Activated naive CD4-positive, alpha-beta T cell treated with anti-CD3 and anti-CD28 coated beads for 36 hours (primary cell): ENCODE data around the gene IGF2R. TPM values are rescaled to one million over a fixed set of nuclear protein-coding genes. Genes with fewer than 3 reads are reported as not detected.

ENCODE experiments used
- CTCF ChIA-PET: fragments of 350-600 bp; sonication (Branson Sonifier 250); formaldehyde crosslinking; loops from one replicate; lab custom pipeline; 2021; ENCODE audit warnings: antibody characterized with exemption; lab: Charles Lee
- DNase-seq: peaks from one replicate; pipeline ENCODE4 v3.0.0-alpha.2; 2020
- H3K27ac Mint-ChIP-seq: one replicate; pipeline ENCODE4 v1.8.0; 2021; ENCODE audit warnings: mild to moderate bottlenecking, mixed read lengths
- H3K27me3 Mint-ChIP-seq: one replicate; pipeline ENCODE4 v1.8.0; 2021; ENCODE audit warnings: low read depth, mixed read lengths
- H3K36me3 Mint-ChIP-seq: one replicate; pipeline ENCODE4 v1.8.0; 2021; ENCODE audit warnings: low read depth, mixed read lengths
- H3K4me1 Mint-ChIP-seq: one replicate; pipeline ENCODE4 v1.8.0; 2021; ENCODE audit warnings: low read depth, mixed read lengths
- H3K4me3 Mint-ChIP-seq: one replicate; pipeline ENCODE4 v1.8.0; 2021; ENCODE audit warnings: mild to moderate bottlenecking, moderate library complexity, mixed read lengths
- H3K9me3 Mint-ChIP-seq: one replicate; pipeline ENCODE4 v1.8.0; 2021; ENCODE audit warnings: mixed read lengths
- intact Hi-C: fragments of 100-400 bp; cut with micrococcal nuclease; formaldehyde crosslinking; loops from one replicate; pipeline ENCODE4 v1.15.1; 2023
- total RNA-seq, 2 experiments: library from RNA; stranded (reverse); gene quantifications; one replicate each; pipeline ENCODE4 v1.2.3, GENCODE V29; 2021

The IGF2R gene
- total RNA-seq, 2 experiments from 2014 or later, result 42.1 to 44.5 TPM

DNA sequence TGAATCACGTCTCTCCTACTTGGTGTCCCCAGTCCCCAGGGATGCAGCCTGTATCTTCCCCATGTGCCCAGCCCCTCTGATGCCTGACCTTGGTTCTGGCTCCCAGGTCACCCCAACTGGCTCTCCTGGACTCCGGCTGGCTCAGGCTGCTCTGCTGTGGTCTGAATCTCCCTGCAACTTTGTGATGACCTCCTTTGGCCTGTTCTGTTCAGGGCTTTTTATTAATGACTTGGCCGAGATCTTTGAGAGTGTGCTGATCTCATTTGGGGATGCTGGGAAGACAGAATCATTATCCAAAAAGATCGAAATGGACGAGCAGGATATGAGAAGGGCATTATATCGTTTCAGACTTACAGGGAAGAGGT, 67.4 kb downstream of the IGF2R start:
- Mint-ChIP-seq H3K27ac (no peak overlapping the region), H3K4me3 (no peak overlapping the region), H3K4me1 (peaks cover 9% of the 10 kb centered on the region), H3K9me3 (no peaks in the 10 kb centered on the region), H3K27me3 (no peaks in the 10 kb centered on the region), H3K36me3 (peaks cover 43% of the 10 kb centered on the region)
- intact Hi-C loops, result no loop called here
- CTCF ChIA-PET, result interaction anchor here (0.7 kb wide), 2 partner anchors 33 to 41 kb away, joined by 3 read pairs; no protein-coding TSS in a partner anchor
- DNase-seq, result no peak

DNA sequence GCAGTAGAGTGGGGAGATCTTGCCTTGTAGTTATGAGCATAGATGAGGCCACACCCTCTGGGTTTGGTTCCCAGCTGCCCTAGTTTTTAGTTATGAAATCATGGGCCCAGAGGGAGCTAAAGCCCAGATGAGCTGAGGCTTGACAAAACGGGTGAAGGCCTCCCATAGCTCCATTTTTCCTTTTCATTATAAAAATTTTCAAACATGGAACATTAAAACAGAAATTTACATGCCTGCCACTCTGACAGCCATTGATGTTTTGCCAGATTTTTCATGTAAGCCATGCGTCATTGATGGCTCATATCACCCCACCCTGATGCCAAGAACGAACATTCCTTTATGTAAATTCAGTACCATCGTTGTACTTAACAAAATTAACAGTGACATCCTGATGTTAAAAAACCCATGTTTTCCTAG, 67.9 kb downstream of the IGF2R start:
- no peak overlapping the region for H3K4me3 Mint-ChIP-seq
- no peak for DNase-seq
- H3K27ac Mint-ChIP-seq, result no peak overlapping the region
- H3K4me1 Mint-ChIP-seq, result peaks cover 9% of the 10 kb centered on the region
- CTCF ChIA-PET, result interaction anchor here (0.7 kb wide), 2 partner anchors 33 to 41 kb away, joined by 3 read pairs; no protein-coding TSS in a partner anchor
- peaks cover 39% of the 10 kb centered on the region for H3K36me3 Mint-ChIP-seq
- no peaks in the 10 kb centered on the region for H3K9me3 Mint-ChIP-seq
- intact Hi-C loops, result no loop called here
- H3K27me3 Mint-ChIP-seq, result no peaks in the 10 kb centered on the region

DNA sequence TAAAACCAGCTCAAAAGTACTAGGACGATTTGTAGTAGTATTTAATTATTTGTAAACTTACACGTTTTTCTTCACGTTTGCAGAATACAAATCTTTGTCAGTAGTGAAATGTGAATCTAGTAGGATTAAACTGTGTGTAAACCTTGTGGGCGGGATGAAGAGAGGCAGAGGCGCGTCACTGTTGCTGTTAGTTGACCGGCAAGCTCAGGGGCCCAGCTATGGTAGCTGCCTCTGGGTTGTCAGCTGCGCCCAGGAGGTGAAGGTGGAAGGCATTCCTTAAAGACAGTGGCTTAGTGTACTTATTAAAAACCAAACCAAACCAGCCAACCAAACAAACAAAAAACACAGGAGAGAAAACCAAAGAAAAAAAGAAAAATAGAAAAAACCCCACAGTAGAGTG, 69.6 kb downstream of the IGF2R start:
- no peak overlapping the region for H3K27ac Mint-ChIP-seq
- intact Hi-C loops, result no loop called here
- H3K27me3 Mint-ChIP-seq, result no peaks in the 10 kb centered on the region
- H3K9me3 Mint-ChIP-seq, result no peaks in the 10 kb centered on the region
- peaks cover 9% of the 10 kb centered on the region for H3K4me1 Mint-ChIP-seq
- CTCF ChIA-PET, result interaction anchor here (0.6 kb wide), 1 partner anchor 24 kb away, joined by 3 read pairs; no protein-coding TSS in a partner anchor
- peaks cover 34% of the 10 kb centered on the region for H3K36me3 Mint-ChIP-seq
- no peak overlapping the region for H3K4me3 Mint-ChIP-seq
- DNase-seq, result no peak

DNA sequence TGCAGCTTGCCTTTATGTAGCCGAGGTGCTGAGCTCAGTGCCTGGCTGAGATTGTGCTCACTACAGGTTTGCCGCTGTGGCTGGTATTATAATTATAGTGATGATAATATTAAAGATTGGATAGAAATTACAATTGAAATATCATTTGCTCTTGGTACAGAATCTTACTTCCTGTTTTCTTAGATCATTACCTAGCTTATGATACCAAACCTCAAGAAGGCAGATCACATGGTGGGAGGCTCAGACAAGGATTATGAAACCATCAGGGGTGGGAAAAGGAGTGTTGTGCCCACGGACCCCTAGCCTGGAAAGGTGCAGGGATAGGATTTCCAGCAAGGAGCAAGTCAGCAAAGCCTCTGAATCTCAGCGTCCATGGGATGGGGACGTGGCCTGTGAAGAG, 70.6 kb downstream of the IGF2R start:
- H3K9me3 Mint-ChIP-seq, result no peaks in the 10 kb centered on the region
- no peak overlapping the region for H3K4me3 Mint-ChIP-seq
- intact Hi-C loops, result no loop called here
- peaks cover 34% of the 10 kb centered on the region for H3K36me3 Mint-ChIP-seq
- DNase-seq, result no peak
- CTCF ChIA-PET, result no interaction called here
- no peak overlapping the region for H3K27ac Mint-ChIP-seq
- H3K4me1 Mint-ChIP-seq, result peaks cover 9% of the 10 kb centered on the region
- no peaks in the 10 kb centered on the region for H3K27me3 Mint-ChIP-seq

DNA sequence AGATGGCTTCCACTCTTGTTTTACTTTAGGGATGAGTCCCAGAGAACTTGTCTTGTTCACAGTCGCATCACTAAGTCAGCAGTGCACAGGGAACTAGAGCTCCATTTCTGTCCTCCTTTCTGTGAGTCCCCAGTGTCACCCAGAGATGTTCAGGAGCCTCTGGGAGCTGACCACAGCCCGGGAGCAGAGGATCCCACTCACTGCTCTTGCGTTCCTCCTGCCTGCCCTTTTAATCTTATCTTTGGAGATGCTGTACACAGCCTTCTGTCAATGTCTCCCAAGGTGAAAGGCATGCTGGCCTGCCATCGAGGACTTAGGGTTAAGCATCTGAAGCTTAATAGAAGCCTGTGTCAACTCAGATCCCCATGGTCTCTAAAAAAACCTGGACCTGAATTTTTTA, 71.2 kb downstream of the IGF2R start:
- Mint-ChIP-seq H3K36me3 (peaks cover 35% of the 10 kb centered on the region), H3K27me3 (no peaks in the 10 kb centered on the region), H3K4me1 (peaks cover 9% of the 10 kb centered on the region), H3K27ac (no peak overlapping the region), H3K9me3 (no peaks in the 10 kb centered on the region), H3K4me3 (no peak overlapping the region)
- intact Hi-C loops, result no loop called here
- no peak for DNase-seq
- CTCF ChIA-PET, result interaction anchor here (0.6 kb wide), 1 partner anchor 11 kb away, joined by 5 read pairs; no protein-coding TSS in a partner anchor

DNA sequence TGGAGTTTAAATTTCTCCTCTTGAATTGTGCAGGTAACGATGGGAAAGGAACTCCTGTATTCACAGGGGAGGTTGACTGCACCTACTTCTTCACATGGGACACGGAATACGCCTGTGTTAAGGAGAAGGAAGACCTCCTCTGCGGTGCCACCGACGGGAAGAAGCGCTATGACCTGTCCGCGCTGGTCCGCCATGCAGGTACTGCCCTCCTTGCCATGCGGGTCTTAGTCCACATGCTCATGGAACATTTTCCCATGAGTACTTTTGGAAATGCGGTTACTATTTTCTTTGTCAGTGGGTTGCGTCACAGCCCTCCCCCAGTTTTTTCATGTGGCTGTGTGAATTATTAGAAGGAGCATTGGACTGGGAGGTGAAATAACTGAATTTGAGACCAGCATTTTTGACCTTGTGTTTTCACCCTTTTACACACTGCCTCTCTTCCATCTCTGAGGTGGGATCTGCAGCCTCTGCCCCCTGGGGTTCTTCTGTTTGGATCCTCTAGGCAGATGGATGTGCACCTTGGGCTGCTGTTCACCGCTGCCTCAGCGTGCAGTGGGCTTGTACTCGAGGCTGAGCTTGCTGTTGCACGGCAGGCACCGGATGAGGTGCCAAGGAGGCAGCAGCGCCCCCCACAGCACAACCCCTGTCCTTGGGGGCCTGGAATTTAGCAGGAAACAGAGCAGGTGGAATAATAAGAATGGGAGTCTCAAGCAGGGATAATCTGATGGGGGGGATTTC, 71.8 kb downstream of the IGF2R start:
- intact Hi-C loops, result no loop called here
- H3K4me3 Mint-ChIP-seq, result no peak overlapping the region
- H3K4me1 Mint-ChIP-seq, result peaks cover 9% of the 10 kb centered on the region
- DNase-seq, result no peak
- H3K36me3 Mint-ChIP-seq, result peaks cover 37% of the 10 kb centered on the region
- CTCF ChIA-PET, result interaction anchor here (0.6 kb wide), 1 partner anchor 12 kb away, joined by 5 read pairs; no protein-coding TSS in a partner anchor
- no peaks in the 10 kb centered on the region for H3K9me3 Mint-ChIP-seq
- H3K27ac Mint-ChIP-seq, result no peak overlapping the region
- no peaks in the 10 kb centered on the region for H3K27me3 Mint-ChIP-seq

DNA sequence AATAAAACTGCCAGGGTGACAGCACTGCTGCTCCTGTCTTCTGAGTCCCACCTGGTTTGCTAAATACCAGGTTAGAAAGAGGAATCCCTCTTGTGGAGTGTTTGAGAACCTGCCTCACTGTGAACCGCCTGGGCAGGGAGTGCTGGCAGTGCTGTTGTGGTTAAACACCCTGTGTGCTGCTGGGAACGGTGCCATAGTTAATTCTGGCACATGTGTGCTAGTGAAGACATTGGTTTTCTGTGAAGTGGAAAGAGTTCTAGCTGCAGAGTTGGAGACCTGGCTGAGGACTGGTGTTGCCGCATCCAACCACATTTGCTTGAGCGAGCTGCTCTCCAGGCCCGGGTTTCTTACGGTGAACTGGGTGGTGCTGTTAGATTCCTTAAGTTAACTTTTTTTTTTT, 72.7 kb downstream of the IGF2R start:
- no peaks in the 10 kb centered on the region for H3K27me3 Mint-ChIP-seq
- DNase-seq, result no peak
- no peak overlapping the region for H3K27ac Mint-ChIP-seq
- H3K4me3 Mint-ChIP-seq, result no peak overlapping the region
- H3K9me3 Mint-ChIP-seq, result no peaks in the 10 kb centered on the region
- peaks cover 34% of the 10 kb centered on the region for H3K36me3 Mint-ChIP-seq
- CTCF ChIA-PET, result interaction anchor here (0.7 kb wide), 1 partner anchor 221 kb away, joined by 3 read pairs; no protein-coding TSS in a partner anchor
- peaks cover 9% of the 10 kb centered on the region for H3K4me1 Mint-ChIP-seq
- intact Hi-C loops, result loop anchor here (2.0 kb wide), 1 partner anchor 35 kb away; no protein-coding TSS in a partner anchor

DNA sequence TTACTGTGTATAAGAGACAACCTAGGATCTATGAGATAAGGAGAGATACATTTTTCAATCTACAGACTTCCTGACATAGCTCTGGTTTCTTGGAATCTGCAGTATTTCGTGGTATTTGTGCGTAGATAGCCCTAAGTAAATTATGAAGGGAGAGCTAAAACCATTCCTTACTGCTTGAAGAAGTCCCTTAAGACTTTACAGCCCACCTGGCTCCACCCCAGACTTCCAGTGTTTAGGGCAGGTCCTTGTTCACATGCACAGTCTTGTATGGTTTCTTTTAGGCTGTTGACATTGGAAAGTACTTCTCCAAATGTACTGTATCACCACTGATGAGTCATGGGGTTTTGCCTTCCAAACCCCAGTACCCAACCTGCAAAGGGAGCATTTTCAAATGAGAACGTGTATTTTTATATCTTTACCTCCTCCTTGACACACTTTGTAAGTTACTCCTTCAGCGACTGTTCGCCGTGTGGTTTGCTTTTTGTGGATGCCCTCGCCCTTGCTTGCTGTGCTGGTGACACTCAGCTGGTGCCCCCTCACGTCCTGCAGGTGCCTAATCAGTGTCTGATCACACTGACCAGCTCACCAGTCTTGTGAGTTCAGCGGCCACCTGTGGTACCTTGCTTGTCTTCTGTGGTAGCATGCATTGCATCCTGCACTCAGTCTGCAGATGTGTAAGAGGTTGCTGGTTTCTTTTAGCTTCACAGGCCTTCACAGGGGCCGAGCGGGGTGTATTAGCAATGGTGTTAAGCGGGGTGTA, 73.3 kb downstream of the IGF2R start:
- Mint-ChIP-seq H3K4me1 (peaks cover 9% of the 10 kb centered on the region), H3K9me3 (no peaks in the 10 kb centered on the region), H3K36me3 (peaks cover 34% of the 10 kb centered on the region), H3K27ac (no peak overlapping the region), H3K27me3 (no peaks in the 10 kb centered on the region), H3K4me3 (no peak overlapping the region)
- no peak for DNase-seq
- CTCF ChIA-PET, result interaction anchor here (0.5 to 0.7 kb wide), 2 partner anchors 145 to 222 kb away, joined by 3 to 4 read pairs; no protein-coding TSS in a partner anchor
- intact Hi-C loops, result loop anchor here (2.0 kb wide), 1 partner anchor 35 kb away; no protein-coding TSS in a partner anchor

DNA sequence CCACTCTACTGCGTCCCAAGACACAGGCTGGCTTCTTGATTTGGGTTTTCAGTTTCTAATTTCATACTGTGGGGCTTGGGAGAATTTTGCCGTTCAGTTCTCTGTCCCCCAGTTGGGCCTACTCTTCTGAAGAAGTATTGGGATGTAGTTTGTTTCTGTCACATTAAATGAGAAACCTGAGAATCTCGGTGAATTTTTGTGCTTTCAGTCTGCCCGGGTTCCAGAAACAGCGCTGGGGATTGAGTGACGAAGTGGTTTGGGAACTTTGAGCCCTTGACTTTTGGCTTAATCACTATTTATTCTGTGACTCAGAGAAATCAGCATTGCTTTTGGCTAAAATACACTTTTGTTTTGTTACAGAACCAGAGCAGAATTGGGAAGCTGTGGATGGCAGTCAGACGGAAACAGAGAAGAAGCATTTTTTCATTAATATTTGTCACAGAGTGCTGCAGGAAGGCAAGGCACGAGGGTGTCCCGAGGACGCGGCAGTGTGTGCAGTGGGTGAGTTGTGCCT, 74.0 kb downstream of the IGF2R start:
- no peaks in the 10 kb centered on the region for H3K27me3 Mint-ChIP-seq
- peaks cover 36% of the 10 kb centered on the region for H3K36me3 Mint-ChIP-seq
- no peak overlapping the region for H3K27ac Mint-ChIP-seq
- DNase-seq, result no peak
- intact Hi-C loops, result loop anchor here (2.0 kb wide), 1 partner anchor 36 kb away; no protein-coding TSS in a partner anchor
- CTCF ChIA-PET, result interaction anchor here (0.5 kb wide), 1 partner anchor 145 kb away, joined by 4 read pairs; no protein-coding TSS in a partner anchor
- no peak overlapping the region for H3K4me3 Mint-ChIP-seq
- no peaks in the 10 kb centered on the region for H3K9me3 Mint-ChIP-seq
- peaks cover 9% of the 10 kb centered on the region for H3K4me1 Mint-ChIP-seq

DNA sequence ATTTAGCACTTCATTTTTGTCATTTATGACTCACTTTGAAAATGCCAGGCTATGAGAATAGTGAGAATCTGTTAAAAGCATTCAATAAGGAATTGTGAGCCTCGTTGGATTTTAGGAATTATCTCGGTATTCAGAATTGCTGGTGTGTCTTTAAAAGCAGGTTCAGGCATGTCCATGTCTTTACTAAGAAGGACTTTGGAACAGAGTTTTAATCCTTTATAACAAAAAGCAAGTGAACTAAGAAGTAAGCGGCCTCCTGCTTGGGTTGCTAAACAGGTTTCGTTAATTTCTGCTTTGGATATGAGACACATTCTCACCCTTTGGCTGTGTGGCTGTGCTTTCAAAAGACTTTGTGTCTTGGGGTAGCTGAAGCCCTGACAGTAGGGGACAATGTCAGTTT, 74.9 kb downstream of the IGF2R start:
- no peaks in the 10 kb centered on the region for H3K9me3 Mint-ChIP-seq
- intact Hi-C loops, result loop anchor here (2.0 kb wide), 1 partner anchor 37 kb away; no protein-coding TSS in a partner anchor
- CTCF ChIA-PET, result no interaction called here

DNA sequence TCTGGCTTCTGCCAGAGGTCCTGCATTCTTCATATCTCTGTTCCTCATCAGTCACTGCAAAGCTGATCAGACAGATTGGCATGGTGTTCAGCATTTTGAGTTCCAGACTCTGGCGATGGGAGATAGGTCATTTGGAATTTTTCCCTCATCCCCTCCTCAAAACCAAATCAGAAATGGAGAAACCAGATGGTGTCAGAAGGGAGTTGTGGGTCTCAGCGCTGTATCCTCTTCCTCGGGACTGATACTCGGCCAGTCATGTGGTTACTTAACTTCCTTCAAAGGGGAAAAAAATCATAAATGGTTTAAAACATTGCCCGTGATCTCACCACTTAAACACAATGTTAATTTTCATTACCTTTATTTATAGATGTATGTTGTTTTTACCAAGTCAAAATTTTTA, 75.8 kb downstream of the IGF2R start:
- H3K9me3 Mint-ChIP-seq, result no peaks in the 10 kb centered on the region
- H3K36me3 Mint-ChIP-seq, result peaks cover 50% of the 10 kb centered on the region
- H3K27ac Mint-ChIP-seq, result no peak overlapping the region
- H3K4me1 Mint-ChIP-seq, result no peaks in the 10 kb centered on the region
- H3K27me3 Mint-ChIP-seq, result no peaks in the 10 kb centered on the region
- intact Hi-C loops, result no loop called here
- H3K4me3 Mint-ChIP-seq, result no peak overlapping the region
- DNase-seq, result no peak
- CTCF ChIA-PET, result no interaction called here

More for the DNA sequence above, 74.9 kb downstream of the IGF2R start:
- peaks cover 1% of the 10 kb centered on the region for H3K4me1 Mint-ChIP-seq
- H3K4me3 Mint-ChIP-seq, result no peak overlapping the region
- H3K36me3 Mint-ChIP-seq, result peaks cover 44% of the 10 kb centered on the region
- no peak overlapping the region for H3K27ac Mint-ChIP-seq
- no peak for DNase-seq
- no peaks in the 10 kb centered on the region for H3K27me3 Mint-ChIP-seq

DNA sequence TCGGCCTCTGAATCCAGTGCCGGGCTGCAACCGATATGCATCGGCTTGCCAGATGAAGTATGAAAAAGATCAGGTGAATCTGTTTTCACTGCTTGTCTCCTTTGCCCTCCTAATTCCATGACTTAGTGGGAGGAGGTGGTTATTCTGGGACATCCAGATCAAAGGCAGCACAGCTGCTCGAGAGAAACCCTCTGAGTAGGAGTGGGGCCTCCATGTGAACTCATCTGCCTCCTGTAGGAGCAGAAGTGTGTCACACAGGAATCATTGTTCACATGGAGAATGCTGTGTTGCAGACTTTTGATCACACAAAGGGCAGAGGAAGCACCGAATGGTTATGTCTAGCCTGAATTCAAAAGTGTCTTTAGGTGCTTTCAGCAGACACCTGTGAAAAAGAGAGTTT, 79.6 kb downstream of the IGF2R start:
- CTCF ChIA-PET, result no interaction called here
- H3K36me3 Mint-ChIP-seq, result peaks cover 65% of the 10 kb centered on the region
- no peaks in the 10 kb centered on the region for H3K9me3 Mint-ChIP-seq
- no peak overlapping the region for H3K27ac Mint-ChIP-seq
- DNase-seq, result no peak
- no peak overlapping the region for H3K4me3 Mint-ChIP-seq
- H3K27me3 Mint-ChIP-seq, result no peaks in the 10 kb centered on the region
- intact Hi-C loops, result no loop called here
- H3K4me1 Mint-ChIP-seq, result peaks cover 4% of the 10 kb centered on the region
